ENCODE results near the gene SMYD2.

DNA sequence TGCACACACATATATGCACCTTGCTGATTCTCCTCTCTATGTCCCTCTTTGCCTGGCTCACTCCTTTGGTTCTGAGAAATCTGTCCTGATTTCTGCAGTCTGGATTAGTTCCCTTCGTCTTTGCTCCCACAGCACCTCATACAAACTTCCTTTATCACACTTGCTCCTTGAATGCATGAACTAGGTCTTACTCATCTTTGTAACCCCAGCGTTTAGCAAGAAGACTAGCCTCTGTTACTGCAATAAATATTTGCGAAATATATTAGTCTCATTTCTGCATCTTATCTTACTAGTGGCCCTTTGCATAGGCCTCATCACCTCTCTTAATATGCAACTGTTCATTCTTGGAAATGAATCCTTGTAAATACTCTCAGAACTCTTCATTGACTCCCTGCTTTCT lies 11.4 kb downstream of the SMYD2 start:
- TF ChIP-seq, protein P1, sequence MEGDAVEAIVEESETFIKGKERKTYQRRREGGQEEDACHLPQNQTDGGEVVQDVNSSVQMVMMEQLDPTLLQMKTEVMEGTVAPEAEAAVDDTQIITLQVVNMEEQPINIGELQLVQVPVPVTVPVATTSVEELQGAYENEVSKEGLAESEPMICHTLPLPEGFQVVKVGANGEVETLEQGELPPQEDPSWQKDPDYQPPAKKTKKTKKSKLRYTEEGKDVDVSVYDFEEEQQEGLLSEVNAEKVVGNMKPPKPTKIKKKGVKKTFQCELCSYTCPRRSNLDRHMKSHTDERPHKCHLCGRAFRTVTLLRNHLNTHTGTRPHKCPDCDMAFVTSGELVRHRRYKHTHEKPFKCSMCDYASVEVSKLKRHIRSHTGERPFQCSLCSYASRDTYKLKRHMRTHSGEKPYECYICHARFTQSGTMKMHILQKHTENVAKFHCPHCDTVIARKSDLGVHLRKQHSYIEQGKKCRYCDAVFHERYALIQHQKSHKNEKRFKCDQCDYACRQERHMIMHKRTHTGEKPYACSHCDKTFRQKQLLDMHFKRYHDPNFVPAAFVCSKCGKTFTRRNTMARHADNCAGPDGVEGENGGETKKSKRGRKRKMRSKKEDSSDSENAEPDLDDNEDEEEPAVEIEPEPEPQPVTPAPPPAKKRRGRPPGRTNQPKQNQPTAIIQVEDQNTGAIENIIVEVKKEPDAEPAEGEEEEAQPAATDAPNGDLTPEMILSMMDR (IDR thresholded peaks at IDR 0.05): no peak
- TF ChIP-seq POLR2A (IDR thresholded peaks at IDR 0.05): no peak

Measured in testis (tissue), 2 donors.